Esophagus squamous epithelium (tissue), 4 donors: ENCODE results near the gene ZNF594.

Experiments used
- POLR2A ChIP-seq, 4 donors: fragments of 450-650 bp; IDR thresholded peaks; one replicate each; pipeline ENCODE4 v1.6.1; 2017; ENCODE audit warnings: antibody characterized with exemption in 4 of 4, mild to moderate bottlenecking in 4 of 4, moderate library complexity in 3 of 4
- TF ChIP-seq, protein P1 (sequence below), 6 experiments: fragments of 450-650 bp in 4 of 6; fragments of 200-600 bp in 2 of 6; sonication (generic) in 2 of 6; IDR thresholded peaks; one replicate each; pipeline ENCODE4 v1.5.1; 2016 to 2019; ENCODE audit warnings: antibody characterized with exemption in 6 of 6, mild to moderate bottlenecking in 4 of 6, moderate library complexity in 4 of 6

DNA sequence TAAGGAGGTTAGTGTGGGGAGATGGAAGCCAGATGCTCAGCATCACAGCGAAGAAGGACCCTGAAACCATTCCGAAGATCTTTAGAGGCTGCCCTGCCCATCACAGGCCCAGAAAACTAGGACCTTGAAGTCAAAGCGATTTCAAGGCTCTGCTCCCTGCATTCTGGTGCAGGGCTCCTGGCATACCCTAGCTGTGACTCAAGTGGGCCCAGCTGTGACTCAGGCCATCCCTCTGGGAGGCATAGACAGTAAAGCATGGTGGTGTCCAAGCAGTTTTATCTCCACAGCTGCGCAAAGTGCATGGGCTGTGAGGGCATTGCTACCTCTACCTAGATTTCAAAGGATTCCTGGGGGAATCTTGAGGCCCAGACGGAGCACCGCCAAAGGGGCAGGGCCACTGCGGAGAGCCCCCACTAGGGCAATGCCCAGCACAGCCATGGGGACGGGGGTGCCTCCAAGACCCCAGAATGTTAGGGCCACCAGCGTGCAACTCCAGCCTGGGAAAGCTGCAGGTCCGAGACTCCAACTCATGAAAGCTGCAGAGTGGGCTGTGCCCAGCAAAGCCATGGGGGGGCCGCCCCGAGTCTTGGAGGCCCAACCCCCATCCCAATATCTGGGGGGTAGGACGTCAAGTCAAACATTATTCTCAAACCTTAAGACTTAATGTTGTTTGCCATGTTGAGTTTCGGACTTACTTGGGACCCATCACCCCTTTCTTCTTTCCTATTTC lies 11.7 kb upstream of the ZNF594 start:
- TF ChIP-seq, protein P1, sequence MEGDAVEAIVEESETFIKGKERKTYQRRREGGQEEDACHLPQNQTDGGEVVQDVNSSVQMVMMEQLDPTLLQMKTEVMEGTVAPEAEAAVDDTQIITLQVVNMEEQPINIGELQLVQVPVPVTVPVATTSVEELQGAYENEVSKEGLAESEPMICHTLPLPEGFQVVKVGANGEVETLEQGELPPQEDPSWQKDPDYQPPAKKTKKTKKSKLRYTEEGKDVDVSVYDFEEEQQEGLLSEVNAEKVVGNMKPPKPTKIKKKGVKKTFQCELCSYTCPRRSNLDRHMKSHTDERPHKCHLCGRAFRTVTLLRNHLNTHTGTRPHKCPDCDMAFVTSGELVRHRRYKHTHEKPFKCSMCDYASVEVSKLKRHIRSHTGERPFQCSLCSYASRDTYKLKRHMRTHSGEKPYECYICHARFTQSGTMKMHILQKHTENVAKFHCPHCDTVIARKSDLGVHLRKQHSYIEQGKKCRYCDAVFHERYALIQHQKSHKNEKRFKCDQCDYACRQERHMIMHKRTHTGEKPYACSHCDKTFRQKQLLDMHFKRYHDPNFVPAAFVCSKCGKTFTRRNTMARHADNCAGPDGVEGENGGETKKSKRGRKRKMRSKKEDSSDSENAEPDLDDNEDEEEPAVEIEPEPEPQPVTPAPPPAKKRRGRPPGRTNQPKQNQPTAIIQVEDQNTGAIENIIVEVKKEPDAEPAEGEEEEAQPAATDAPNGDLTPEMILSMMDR (IDR thresholded peaks at IDR 0.05): no peak
- no peak for TF ChIP-seq POLR2A (IDR thresholded peaks at IDR 0.05)
